ENCODE data around the gene PTPRG.

Gene PTPRG

GRCh38 chr3:61912158-61912557, 350.8 kb downstream of the PTPRG start:
- DNase-seq = no peak

GRCh38 chr3:61913701-61914100, 352.3 kb downstream of the PTPRG start:
- no peak for DNase-seq

- DNase-seq = no peak
Measured at GRCh38 chr3:61914276-61914675, 352.9 kb downstream of the PTPRG start.

GRCh38 chr3:61915296-61915695, 353.9 kb downstream of the PTPRG start:
- DNase-seq = no peak

GRCh38 chr3:61919371-61919770, 358.0 kb downstream of the PTPRG start:
- no peak for DNase-seq

- DNase-seq = no peak
Measured at GRCh38 chr3:61922118-61922517, 360.7 kb downstream of the PTPRG start.

GRCh38 chr3:61924090-61924735, 362.8 kb downstream of the PTPRG start:
- no peak for DNase-seq

- no peak for DNase-seq
Measured at GRCh38 chr3:61924991-61925390, 363.6 kb downstream of the PTPRG start.

- no peak for DNase-seq
Measured at GRCh38 chr3:61925721-61926120, 364.4 kb downstream of the PTPRG start.

- no peak for DNase-seq
Measured at GRCh38 chr3:61926923-61927322, 365.6 kb downstream of the PTPRG start.

- DNase-seq = no peak
Measured at GRCh38 chr3:61927332-61927731, 366.0 kb downstream of the PTPRG start.

GRCh38 chr3:61928039-61928438, 366.7 kb downstream of the PTPRG start:
- DNase-seq = no peak

- DNase-seq = no peak
Measured at GRCh38 chr3:61928776-61929314, 367.5 kb downstream of the PTPRG start.

- no peak for DNase-seq
Measured at GRCh38 chr3:61929617-61930016, 368.2 kb downstream of the PTPRG start.

- no peak for DNase-seq
Measured at GRCh38 chr3:61932499-61932898, 371.1 kb downstream of the PTPRG start.

- no peak for DNase-seq
Measured at GRCh38 chr3:61933798-61934504, 372.6 kb downstream of the PTPRG start.

GRCh38 chr3:61934505-61934871, 373.1 kb downstream of the PTPRG start:
- no peak for DNase-seq

GRCh38 chr3:61935814-61936213, 374.4 kb downstream of the PTPRG start:
- DNase-seq = no peak

GRCh38 chr3:61936344-61936937, 375.1 kb downstream of the PTPRG start:
- no peak for DNase-seq

- no peak for DNase-seq
Measured at GRCh38 chr3:61937477-61937876, 376.1 kb downstream of the PTPRG start.

- DNase-seq = no peak
Measured at GRCh38 chr3:61938878-61939549, 377.6 kb downstream of the PTPRG start.

- DNase-seq = no peak
Measured at GRCh38 chr3:61940236-61940635, 378.9 kb downstream of the PTPRG start.

- no peak for DNase-seq
Measured at GRCh38 chr3:61943975-61944374, 382.6 kb downstream of the PTPRG start.

GRCh38 chr3:61944726-61945125, 383.4 kb downstream of the PTPRG start:
- no peak for DNase-seq
